Suprapubic skin (tissue), 4 donors: ENCODE data around the gene KCNJ16.

Experiments
- EP300 ChIP-seq: sonication (generic); formaldehyde crosslinking; IDR thresholded peaks from one replicate; pipeline ENCODE4 v1.6.1; 2017; ENCODE audit warnings: antibody characterized with exemption
- POLR2A ChIP-seq, 2 donors: fragments of 450-650 bp; IDR thresholded peaks; one replicate each; pipeline ENCODE4 v1.6.1; 2017; ENCODE audit warnings: antibody characterized with exemption in 2 of 2, mild to moderate bottlenecking in 2 of 2, moderate library complexity in 2 of 2
- POLR2AphosphoS5 ChIP-seq, 3 donors: sonication (generic); formaldehyde crosslinking; IDR thresholded peaks; one replicate each; pipeline ENCODE4 v1.6.1; 2017; ENCODE audit warnings: antibody characterized with exemption in 3 of 3
- TF ChIP-seq, protein P1 (sequence below), 2 donors: fragments of 200-600 bp in 1 of 2; fragments of 450-650 bp in 1 of 2; sonication (generic) in 1 of 2; IDR thresholded peaks; one replicate each; pipeline ENCODE4 v1.5.1; 2016 to 2019; ENCODE audit warnings: antibody characterized with exemption in 2 of 2, mild to moderate bottlenecking in 1 of 2, moderate library complexity in 1 of 2

DNA sequence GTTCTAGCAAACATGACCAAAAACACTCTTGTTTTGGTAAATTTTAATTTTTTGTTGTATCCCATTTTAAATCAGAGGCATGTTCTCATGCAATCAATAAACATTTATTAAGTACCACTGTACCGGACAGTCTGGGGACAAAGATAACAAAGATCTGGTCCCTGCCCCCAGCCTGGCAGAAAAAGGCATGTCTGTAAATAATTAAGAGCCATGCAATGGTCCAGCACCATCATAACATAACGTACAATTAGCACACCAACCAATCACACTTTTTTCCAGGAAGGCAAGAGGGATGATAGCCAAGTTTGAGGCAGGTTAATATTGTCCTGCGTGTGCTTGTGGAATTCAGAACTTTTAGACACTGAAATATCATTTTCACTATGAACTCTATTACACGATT is 3.5 kb downstream of the KCNJ16 start:
- no peak for TF ChIP-seq POLR2AphosphoS5 (IDR thresholded peaks at IDR 0.05)
- TF ChIP-seq, protein P1, sequence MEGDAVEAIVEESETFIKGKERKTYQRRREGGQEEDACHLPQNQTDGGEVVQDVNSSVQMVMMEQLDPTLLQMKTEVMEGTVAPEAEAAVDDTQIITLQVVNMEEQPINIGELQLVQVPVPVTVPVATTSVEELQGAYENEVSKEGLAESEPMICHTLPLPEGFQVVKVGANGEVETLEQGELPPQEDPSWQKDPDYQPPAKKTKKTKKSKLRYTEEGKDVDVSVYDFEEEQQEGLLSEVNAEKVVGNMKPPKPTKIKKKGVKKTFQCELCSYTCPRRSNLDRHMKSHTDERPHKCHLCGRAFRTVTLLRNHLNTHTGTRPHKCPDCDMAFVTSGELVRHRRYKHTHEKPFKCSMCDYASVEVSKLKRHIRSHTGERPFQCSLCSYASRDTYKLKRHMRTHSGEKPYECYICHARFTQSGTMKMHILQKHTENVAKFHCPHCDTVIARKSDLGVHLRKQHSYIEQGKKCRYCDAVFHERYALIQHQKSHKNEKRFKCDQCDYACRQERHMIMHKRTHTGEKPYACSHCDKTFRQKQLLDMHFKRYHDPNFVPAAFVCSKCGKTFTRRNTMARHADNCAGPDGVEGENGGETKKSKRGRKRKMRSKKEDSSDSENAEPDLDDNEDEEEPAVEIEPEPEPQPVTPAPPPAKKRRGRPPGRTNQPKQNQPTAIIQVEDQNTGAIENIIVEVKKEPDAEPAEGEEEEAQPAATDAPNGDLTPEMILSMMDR (IDR thresholded peaks at IDR 0.05): no peak
- TF ChIP-seq POLR2A (IDR thresholded peaks at IDR 0.05): no peak
- no peak for TF ChIP-seq EP300
